Fibroblast of lung (primary cell): ENCODE results near the gene SHLD2. TPM values are rescaled to one million over a fixed set of nuclear protein-coding genes. Genes with fewer than 3 reads are reported as not detected.
"Not testable (repeated sequence)": the region's sequence is repeated elsewhere in the genome, so short reads cannot be mapped to it uniquely, and the experiment has no call there.

Experiments
- DNase-seq, 2 donors: peaks; one replicate each; pipeline versions ENCODE4 v3.0.0 to v3.0.0-alpha.2; 2010; ENCODE audit warnings: low read depth in 2 of 2
- H2AFZ ChIP-seq: 2 replicates; pipeline ENCODE4 v1.5.1; 2012; ENCODE audit warnings: low read length, control low read depth, inconsistent platforms
- H3K27ac ChIP-seq: 2 replicates; pipeline ENCODE4 v1.5.1; 2011; ENCODE audit warnings: low read length, control low read depth; ENCODE audit not compliant: insufficient read depth
- H3K27me3 ChIP-seq: 2 replicates; pipeline ENCODE4 v1.5.1; 2011; ENCODE audit warnings: mild to moderate bottlenecking, low read length; ENCODE audit not compliant: control insufficient read depth, insufficient read depth
- H3K36me3 ChIP-seq: 2 replicates; pipeline ENCODE4 v1.5.1; 2011; ENCODE audit warnings: low read length; ENCODE audit not compliant: control insufficient read depth, insufficient read depth
- H3K4me1 ChIP-seq: 2 replicates; pipeline ENCODE4 v1.5.1; 2011; ENCODE audit warnings: low read length; ENCODE audit not compliant: control insufficient read depth, insufficient read depth; ENCODE audit errors: extremely low read depth
- H3K4me2 ChIP-seq: 2 replicates; pipeline ENCODE4 v1.5.1; 2011; ENCODE audit warnings: low read length, control low read depth; ENCODE audit not compliant: insufficient read depth; ENCODE audit errors: extremely low read depth
- H3K4me3 ChIP-seq, 4 experiments: fragments of 200-600 bp in 1 of 4; sonication (generic) in 1 of 4; replicated peaks in 1 of 4; 2 replicates each; pipeline ENCODE4 v1.5.1; 2011 to 2016; ENCODE audit warnings: low read length in 4 of 4, low read depth in 3 of 4, mild to moderate bottlenecking in 3 of 4, control low read depth in 2 of 4, inconsistent platforms in 1 of 4, mixed read lengths in 1 of 4; ENCODE audit not compliant: insufficient read depth in 1 of 4; ENCODE audit errors: control extremely low read depth in 1 of 4
- H3K79me2 ChIP-seq: 2 replicates; pipeline ENCODE4 v1.5.1; 2012; ENCODE audit warnings: mild to moderate bottlenecking, low read length, inconsistent platforms; ENCODE audit not compliant: control insufficient read depth, insufficient read depth
- H3K9ac ChIP-seq: 2 replicates; pipeline ENCODE4 v1.5.1; 2011; ENCODE audit warnings: mild to moderate bottlenecking, low read length, control low read depth; ENCODE audit not compliant: insufficient read depth
- H3K9me3 ChIP-seq: 2 replicates; pipeline ENCODE4 v1.5.1; 2012; ENCODE audit warnings: low read depth, low read length; ENCODE audit not compliant: control insufficient read depth, insufficient read depth
- H4K20me1 ChIP-seq: 2 replicates; pipeline ENCODE4 v1.5.1; 2011; ENCODE audit warnings: low read length; ENCODE audit not compliant: control insufficient read depth, insufficient read depth; ENCODE audit errors: extremely low read depth
- CTCF ChIP-seq, 2 donors: IDR thresholded peaks in 1 of 2; conservative IDR thresholded peaks in 1 of 2; 1 replicate in 1 of 2; 2 replicates in 1 of 2; pipeline ENCODE4 v1.5.1; 2011 to 2012; ENCODE audit warnings: low read length in 2 of 2, control low read depth in 1 of 2, inconsistent platforms in 1 of 2, low read depth in 1 of 2, mild to moderate bottlenecking in 1 of 2
- EZH2 ChIP-seq: IDR thresholded peaks from 2 replicates; pipeline ENCODE4 v1.5.1; 2012; ENCODE audit warnings: low read length, control low read depth, mild to moderate bottlenecking; ENCODE audit errors: missing control alignments
- polyA plus RNA-seq, 2 donors: library from polyadenylated mRNA; depleted of rRNA in 1 of 2; stranded (reverse) in 1 of 2; unstranded in 1 of 2; fragments of >200 nt; gene quantifications; 2 replicates each; pipeline ENCODE4 v1.2.1, GENCODE V29; 2011 to 2012; ENCODE audit warnings: missing spikeins in 1 of 2
- total RNA-seq: library from RNA; depleted of rRNA; stranded (reverse); fragments of >200 nt; gene quantifications from 2 replicates; pipeline ENCODE4 v1.2.1, GENCODE V29; 2014

SHLD2 gene
- total and polyA plus RNA-seq, 2 donors (not counting 1 experiment from before 2014, with no cell fraction given) = 21.6 to 26.3 TPM

DNA sequence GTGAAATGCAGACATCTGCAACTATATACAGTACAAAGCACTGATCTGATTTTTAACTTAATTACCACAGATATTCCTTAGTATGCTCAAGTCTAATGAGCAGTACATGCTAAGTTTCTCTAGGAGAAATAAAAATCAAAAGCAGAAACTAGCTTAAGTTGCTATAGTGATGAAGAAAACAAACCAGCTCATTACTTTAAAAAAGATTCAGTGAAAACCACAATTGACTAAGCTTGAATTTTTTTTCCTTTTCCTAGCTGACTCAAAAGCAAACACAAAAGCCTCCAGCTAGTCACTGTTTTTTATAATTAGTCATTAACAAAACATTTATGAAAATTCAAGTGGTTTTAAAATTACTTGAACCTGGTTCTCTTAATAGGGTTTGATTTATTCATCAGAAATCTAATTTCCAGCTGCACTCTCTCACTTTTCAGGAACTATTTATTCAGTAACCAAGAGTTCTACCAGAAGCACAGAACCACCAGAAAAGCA is 10.7 kb upstream of the SHLD2 start:
- H2AFZ ChIP-seq, H3K36me3 ChIP-seq, H4K20me1 ChIP-seq, H3K9me3 ChIP-seq, H3K27me3 ChIP-seq: not testable (repeated sequence)
- Histone ChIP-seq H3K4me1 (peaks cover 18% of the 10 kb centered on the region), H3K79me2 (peaks cover 50% of the 10 kb centered on the region), H3K4me3 (peak overlapping the region in 1 of 4 experiments; percentile 23), H3K9ac (peak overlapping the region; percentile 52), H3K4me2 (peak overlapping the region; percentile 64), H3K27ac (peak overlapping the region; percentile 91)
- DNase-seq = peak; percentile 82 to 88

- H3K27me3 ChIP-seq = no peaks in the 10 kb centered on the region
- peaks cover 59% of the 10 kb centered on the region for H3K79me2 ChIP-seq
- H3K4me1 ChIP-seq = peaks cover 18% of the 10 kb centered on the region
- H3K4me3 ChIP-seq = no peak overlapping the region
- DNase-seq = no peak
- no peak overlapping the region for H3K9ac ChIP-seq
- TF ChIP-seq EZH2 = no peak
- no peak for TF ChIP-seq CTCF (conservative IDR thresholded peaks at IDR 0.05 in 1 of 2, IDR thresholded peaks at IDR 0.05 in 1 of 2; ENCODE audit: low read depth in 1 of 2, low read length in 2 of 2)
- no peaks in the 10 kb centered on the region for H4K20me1 ChIP-seq
- no peaks in the 10 kb centered on the region for H3K36me3 ChIP-seq
- H3K9me3 ChIP-seq = no peaks in the 10 kb centered on the region
- no peak overlapping the region for H2AFZ ChIP-seq
- H3K4me2 ChIP-seq = no peak overlapping the region
- H3K27ac ChIP-seq = peak overlapping the region; percentile 12
Observed at GRCh38 chr10:87085537-87085936, 9.5 kb upstream of the SHLD2 start.

DNA sequence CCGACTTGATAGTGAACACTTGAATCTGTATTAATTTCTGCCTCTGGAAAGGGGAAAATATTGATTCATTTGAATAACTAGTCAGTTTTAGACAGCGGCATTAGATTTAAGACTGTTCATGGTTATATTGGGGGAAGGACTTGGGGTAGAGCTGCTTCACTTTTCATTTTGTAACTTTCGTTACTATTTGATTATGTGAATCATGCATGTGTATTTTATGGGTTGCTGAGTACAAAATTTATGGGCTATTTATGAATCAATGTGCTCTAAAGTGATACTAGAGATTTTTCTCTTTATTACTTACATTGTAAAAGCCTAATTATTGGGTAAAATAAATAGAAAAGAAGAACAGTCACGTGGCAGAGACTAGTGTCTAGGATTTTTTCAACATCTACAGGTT is 5.3 kb upstream of the SHLD2 start:
- H3K4me1 ChIP-seq = peaks cover 7% of the 10 kb centered on the region
- no peaks in the 10 kb centered on the region for H3K9me3 ChIP-seq
- no peak overlapping the region for H3K4me3 ChIP-seq
- no peak overlapping the region for H3K9ac ChIP-seq
- no peaks in the 10 kb centered on the region for H3K36me3 ChIP-seq
- no peaks in the 10 kb centered on the region for H3K27me3 ChIP-seq
- H3K4me2 ChIP-seq = no peak overlapping the region
- no peaks in the 10 kb centered on the region for H4K20me1 ChIP-seq
- no peak overlapping the region for H3K27ac ChIP-seq
- H2AFZ ChIP-seq = no peak overlapping the region
- DNase-seq = no peak
- TF ChIP-seq EZH2 = no peak
- TF ChIP-seq CTCF (conservative IDR thresholded peaks at IDR 0.05 in 1 of 2, IDR thresholded peaks at IDR 0.05 in 1 of 2; ENCODE audit: low read depth in 1 of 2, low read length in 2 of 2) = no peak
- H3K79me2 ChIP-seq = peaks cover 87% of the 10 kb centered on the region
